HG03432 (cell line): ENCODE measurements around the gene JMJD8.

Source experiments
- ATAC-seq: cut with Tn5 transposase; IDR thresholded peaks from one replicate; pipeline ENCODE4 v1.9.1; 2021; ENCODE audit warnings: mild to moderate bottlenecking, moderate library complexity; ENCODE audit not compliant: unreplicated experiment

The JMJD8 gene

GRCh38 chr16:710500-711075 is 26.5 kb upstream of the JMJD8 start:
- no peak for ATAC-seq

- ATAC-seq, result no peak
Measured at GRCh38 chr16:709566-710499, 25.7 kb upstream of the JMJD8 start.

GRCh38 chr16:708959-709358 is 24.8 kb upstream of the JMJD8 start:
- no peak for ATAC-seq

- ATAC-seq, result no peak
Measured at GRCh38 chr16:708019-708418, 23.9 kb upstream of the JMJD8 start.

- no peak for ATAC-seq
Measured at GRCh38 chr16:707062-707538, 23.0 kb upstream of the JMJD8 start.

GRCh38 chr16:706189-707061 is 22.3 kb upstream of the JMJD8 start:
- no peak for ATAC-seq

- ATAC-seq, result no peak
Measured at GRCh38 chr16:705431-706188, 21.5 kb upstream of the JMJD8 start, which contains the start of gene FBXL16. TSS of gene FBXL16 (minus strand) at chr16:705801. CDS start at chr16:697405, 8,396 bp downstream.

- no peak for ATAC-seq
Measured at GRCh38 chr16:704552-705380, 20.6 kb upstream of the JMJD8 start.

GRCh38 chr16:704047-704446 is 19.9 kb upstream of the JMJD8 start:
- no peak for ATAC-seq

- ATAC-seq, result no peak
Measured at GRCh38 chr16:703406-703805, 19.3 kb upstream of the JMJD8 start.

GRCh38 chr16:702341-702740 is 18.2 kb upstream of the JMJD8 start:
- ATAC-seq, result no peak

- ATAC-seq, result no peak
Measured at GRCh38 chr16:700684-701584, 16.8 kb upstream of the JMJD8 start.

GRCh38 chr16:698911-699671 is 15.0 kb upstream of the JMJD8 start:
- ATAC-seq, result no peak

- ATAC-seq, result no peak
Measured at GRCh38 chr16:695355-696089, 11.4 kb upstream of the JMJD8 start.

- no peak for ATAC-seq
Measured at GRCh38 chr16:694863-695354, 10.8 kb upstream of the JMJD8 start.

GRCh38 chr16:694187-694862 is 10.2 kb upstream of the JMJD8 start:
- ATAC-seq, result no peak
